GM23338 (cell line): ENCODE data around the gene SCAF8. TPM values are rescaled to one million over a fixed set of nuclear protein-coding genes. Genes with fewer than 3 reads are reported as not detected.

Experiments
- ATAC-seq: fragments of 200-7000 bp; cut with Tn5 transposase; 3 replicates; pipeline ENCODE4 v1.9.1; 2020
- DNase-seq: peaks from one replicate; pipeline ENCODE4 v3.0.0-alpha.2; 2015; ENCODE audit warnings: low spot score
- H2AFZ ChIP-seq: fragments of 200-600 bp; sonication (generic); 2 replicates; pipeline ENCODE4 v1.8.0; 2016; ENCODE audit warnings: antibody characterized with exemption, mild to moderate bottlenecking, moderate library complexity
- H3F3A ChIP-seq: fragments of 200-600 bp; sonication (generic); replicated peaks from 2 replicates; pipeline ENCODE4 v1.8.0; 2017; ENCODE audit warnings: antibody characterized with exemption, mixed run types, low read depth
- H3K27ac ChIP-seq: fragments of 200-600 bp; sonication (generic); 2 replicates; pipeline ENCODE4 v1.6.1; 2016; ENCODE audit warnings: low read depth
- H3K27me3 ChIP-seq: fragments of 200-600 bp; sonication (generic); 2 replicates; pipeline ENCODE4 v1.8.0; 2016; ENCODE audit warnings: mild to moderate bottlenecking, mixed run types, moderate library complexity; ENCODE audit not compliant: insufficient read depth
- H3K36me3 ChIP-seq: fragments of 200-600 bp; sonication (generic); 2 replicates; pipeline ENCODE4 v1.8.0; 2016; ENCODE audit warnings: mild to moderate bottlenecking; ENCODE audit not compliant: insufficient read depth
- H3K4me1 ChIP-seq: fragments of 200-600 bp; sonication (generic); 2 replicates; pipeline ENCODE4 v1.8.0; 2016; ENCODE audit warnings: mild to moderate bottlenecking, moderate library complexity; ENCODE audit not compliant: insufficient read depth
- H3K4me2 ChIP-seq: fragments of 200-600 bp; sonication (generic); 2 replicates; pipeline ENCODE4 v1.7.1; 2017; ENCODE audit warnings: mixed run types
- H3K4me3 ChIP-seq: fragments of 200-600 bp; sonication (generic); 2 replicates; pipeline ENCODE4 v1.6.1; 2016; ENCODE audit warnings: mixed run types
- H3K79me2 ChIP-seq: fragments of 200-600 bp; sonication (generic); replicated peaks from 2 replicates; pipeline ENCODE4 v1.8.0; 2017; ENCODE audit warnings: mild to moderate bottlenecking; ENCODE audit not compliant: insufficient read depth
- H3K9me2 ChIP-seq: fragments of 200-600 bp; sonication (generic); 2 replicates; pipeline ENCODE4 v1.8.0; 2017; ENCODE audit not compliant: insufficient read depth
- H4K20me1 ChIP-seq: fragments of 200-600 bp; sonication (generic); replicated peaks from 2 replicates; pipeline ENCODE4 v1.8.0; 2017; ENCODE audit warnings: mild to moderate bottlenecking; ENCODE audit not compliant: insufficient read depth
- H3K27ac Mint-ChIP-seq: 2 replicates; pipeline ENCODE4 v1.8.0; 2020; ENCODE audit warnings: inconsistent platforms, mild to moderate bottlenecking, moderate library complexity, mixed read lengths
- H3K27me3 Mint-ChIP-seq: 3 replicates; pipeline ENCODE4 v1.8.0; 2022; ENCODE audit warnings: low read depth, mild to moderate bottlenecking, moderate library complexity, mixed read lengths, inconsistent platforms; ENCODE audit not compliant: insufficient read depth, poor library complexity
- H3K36me3 Mint-ChIP-seq: 3 replicates; pipeline ENCODE4 v1.8.0; 2021; ENCODE audit warnings: low read depth, mild to moderate bottlenecking, inconsistent platforms, moderate library complexity, mixed read lengths
- H3K4me1 Mint-ChIP-seq: 3 replicates; pipeline ENCODE4 v1.8.0; 2020; ENCODE audit warnings: mild to moderate bottlenecking, inconsistent platforms, mixed read lengths
- H3K4me3 Mint-ChIP-seq: 3 replicates; pipeline ENCODE4 v1.8.0; 2021; ENCODE audit warnings: moderate library complexity, mild to moderate bottlenecking, inconsistent platforms, mixed read lengths
- H3K9me3 Mint-ChIP-seq: 3 replicates; pipeline ENCODE4 v1.8.0; 2020; ENCODE audit warnings: moderate library complexity, mild to moderate bottlenecking, inconsistent platforms, mixed read lengths
- CREB1 ChIP-seq: fragments of 250-450 bp; sonication (Bioruptor Pico); IDR thresholded peaks from 2 replicates; pipeline ENCODE4 v1.5.0; 2020; ENCODE audit warnings: low read depth, mild to moderate bottlenecking, moderate library complexity
- JUNB ChIP-seq: IDR thresholded peaks from one replicate; pipeline ENCODE4 v1.6.1; 2016; ENCODE audit warnings: antibody characterized with exemption; ENCODE audit not compliant: unreplicated experiment
- NANOG ChIP-seq: IDR thresholded peaks from 2 replicates; pipeline ENCODE4 v1.6.1; 2016; ENCODE audit warnings: antibody characterized with exemption, borderline replicate concordance
- POLR2AphosphoS5 ChIP-seq: IDR thresholded peaks from 2 replicates; pipeline ENCODE4 v1.6.1; 2016; ENCODE audit warnings: antibody characterized with exemption, low read depth
- ZNF114 ChIP-seq: fragments of 250-450 bp; sonication (Bioruptor Pico); IDR thresholded peaks from 2 replicates; pipeline ENCODE4 v1.5.0; 2020; ENCODE audit warnings: mild to moderate bottlenecking, moderate library complexity
- ZNF462 ChIP-seq: fragments of 250-450 bp; sonication (Bioruptor Pico); IDR thresholded peaks from 2 replicates; pipeline ENCODE4 v1.5.0; 2020; ENCODE audit warnings: mild to moderate bottlenecking, moderate library complexity
- polyA plus RNA-seq: library from polyadenylated mRNA; unstranded; fragments of >200 nt; fragmentation: Nextera tagmentation; extraction: Ambion mirVana; gene quantifications from 2 replicates; pipeline ENCODE4 v1.2.1, GENCODE V29; 2016
- total RNA-seq: library from RNA; depleted of rRNA; stranded (reverse); fragments of >200 nt; shearing (Covaris generic); gene quantifications from 2 replicates; pipeline ENCODE4 v1.2.3, GENCODE V29; 2014

Gene SCAF8
- total and polyA plus RNA-seq, 2 experiments from 2014 or later, result 13.8 to 37.9 TPM

- peaks cover 11% of the 10 kb centered on the region; the same call in 1 of the 2 replicates for H3K36me3 ChIP-seq
Observed at GRCh38 chr6:154791556-154792317, 58.5 kb downstream of the SCAF8 start.

More at GRCh38 chr6:154791556-154792317, 58.5 kb downstream of the SCAF8 start:
- no peak overlapping the region for H3K4me3 Mint-ChIP-seq
- Histone ChIP-seq H3K79me2 (peaks cover 46% of the 10 kb centered on the region), H4K20me1 (peaks cover 7% of the 10 kb centered on the region; the same call in 1 of the 2 replicates), H3K9me2 (no peaks in the 10 kb centered on the region), H3K27me3 (no peaks in the 10 kb centered on the region), H3K4me2 (no peak overlapping the region), H3K27ac (no peak overlapping the region), H3K4me3 (no peak overlapping the region), H2AFZ (no peak overlapping the region), H3F3A (no peaks in the 10 kb centered on the region), H3K4me1 (no peaks in the 10 kb centered on the region)
- H3K27ac Mint-ChIP-seq, result no peak overlapping the region
- H3K27me3 Mint-ChIP-seq, result peaks cover 4% of the 10 kb centered on the region
- ATAC-seq (no peak), DNase-seq (no peak)
- no peaks in the 10 kb centered on the region for H3K9me3 Mint-ChIP-seq
- peaks cover 56% of the 10 kb centered on the region; the same call in 2 of the 3 replicates for H3K36me3 Mint-ChIP-seq
- TF ChIP-seq ZNF114 (CRISPR knock-in tag) (no peak), ZNF462 (CRISPR knock-in tag) (no peak), NANOG (no peak), POLR2AphosphoS5 (no peak), CREB1 (CRISPR knock-in tag) (no peak), JUNB (no peak)
- peaks cover 6% of the 10 kb centered on the region; the same call in 2 of the 3 replicates for H3K4me1 Mint-ChIP-seq
